ENCODE measurements around the gene ACOT11. TPM values are rescaled to one million over a fixed set of nuclear protein-coding genes. Genes with fewer than 3 reads are reported as not detected.

ACOT11 gene
- total and polyA plus RNA-seq, 2 experiments from 2014 or later, result 23.8 to 33.4 TPM

GRCh38 chr1:54581621-54582035, 33.6 kb downstream of the ACOT11 start:
- H3K9me3 ChIP-seq (ENCODE audit: low read depth), result no peaks in the 10 kb centered on the region
- no peaks in the 10 kb centered on the region for H3K36me3 ChIP-seq
- no peaks in the 10 kb centered on the region for H3K27me3 ChIP-seq
- peaks cover 35% of the 10 kb centered on the region for H3K4me1 ChIP-seq (ENCODE audit: low read depth)
- DNase-seq (ENCODE audit: low read depth in 1 of 2, low spot score in 1 of 2), result peak; percentile 72 to 92
- peak overlapping the region; percentile 76 for H3K27ac ChIP-seq
- TF ChIP-seq, protein P1, sequence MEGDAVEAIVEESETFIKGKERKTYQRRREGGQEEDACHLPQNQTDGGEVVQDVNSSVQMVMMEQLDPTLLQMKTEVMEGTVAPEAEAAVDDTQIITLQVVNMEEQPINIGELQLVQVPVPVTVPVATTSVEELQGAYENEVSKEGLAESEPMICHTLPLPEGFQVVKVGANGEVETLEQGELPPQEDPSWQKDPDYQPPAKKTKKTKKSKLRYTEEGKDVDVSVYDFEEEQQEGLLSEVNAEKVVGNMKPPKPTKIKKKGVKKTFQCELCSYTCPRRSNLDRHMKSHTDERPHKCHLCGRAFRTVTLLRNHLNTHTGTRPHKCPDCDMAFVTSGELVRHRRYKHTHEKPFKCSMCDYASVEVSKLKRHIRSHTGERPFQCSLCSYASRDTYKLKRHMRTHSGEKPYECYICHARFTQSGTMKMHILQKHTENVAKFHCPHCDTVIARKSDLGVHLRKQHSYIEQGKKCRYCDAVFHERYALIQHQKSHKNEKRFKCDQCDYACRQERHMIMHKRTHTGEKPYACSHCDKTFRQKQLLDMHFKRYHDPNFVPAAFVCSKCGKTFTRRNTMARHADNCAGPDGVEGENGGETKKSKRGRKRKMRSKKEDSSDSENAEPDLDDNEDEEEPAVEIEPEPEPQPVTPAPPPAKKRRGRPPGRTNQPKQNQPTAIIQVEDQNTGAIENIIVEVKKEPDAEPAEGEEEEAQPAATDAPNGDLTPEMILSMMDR (IDR thresholded peaks at IDR 0.05; ENCODE audit: low read depth, low read length), result no peak
- no peak overlapping the region for H3K4me3 ChIP-seq

GRCh38 chr1:54582566-54583306, 34.7 kb downstream of the ACOT11 start:
- Histone ChIP-seq H3K9me3 (ENCODE audit: low read depth) (no peaks in the 10 kb centered on the region), H3K36me3 (no peaks in the 10 kb centered on the region), H3K27me3 (no peaks in the 10 kb centered on the region), H3K27ac (peak overlapping the region; percentile 76), H3K4me3 (no peak overlapping the region), H3K4me1 (ENCODE audit: low read depth) (peaks cover 31% of the 10 kb centered on the region)
- TF ChIP-seq, protein P1 (IDR thresholded peaks at IDR 0.05; ENCODE audit: low read depth, low read length), result no peak
- no peak for DNase-seq (ENCODE audit: low read depth in 1 of 2, low spot score in 1 of 2)

GRCh38 chr1:54583307-54583686, 35.3 kb downstream of the ACOT11 start:
- DNase-seq (ENCODE audit: low read depth in 1 of 2, low spot score in 1 of 2), result no peak
- Histone ChIP-seq H3K4me1 (ENCODE audit: low read depth) (peaks cover 29% of the 10 kb centered on the region), H3K27ac (no peak overlapping the region)

GRCh38 chr1:54583871-54584270, 35.8 kb downstream of the ACOT11 start:
- TF ChIP-seq, protein P1 (IDR thresholded peaks at IDR 0.05; ENCODE audit: low read depth, low read length), result no peak
- H3K4me1 ChIP-seq (ENCODE audit: low read depth), result peaks cover 24% of the 10 kb centered on the region

More at GRCh38 chr1:54583307-54583686, 35.3 kb downstream of the ACOT11 start:
- Histone ChIP-seq H3K36me3 (peaks cover 2% of the 10 kb centered on the region), H3K27me3 (no peaks in the 10 kb centered on the region), H3K4me3 (no peak overlapping the region), H3K9me3 (ENCODE audit: low read depth) (no peaks in the 10 kb centered on the region)
- TF ChIP-seq, protein P1 (IDR thresholded peaks at IDR 0.05; ENCODE audit: low read depth, low read length), result no peak

GRCh38 chr1:54584575-54584974, 36.5 kb downstream of the ACOT11 start:
- no peak overlapping the region for H3K27ac ChIP-seq
- no peak for DNase-seq (ENCODE audit: low read depth in 1 of 2, low spot score in 1 of 2)
- no peaks in the 10 kb centered on the region for H3K27me3 ChIP-seq
- TF ChIP-seq, protein P1 (IDR thresholded peaks at IDR 0.05; ENCODE audit: low read depth, low read length), result no peak
- no peak overlapping the region for H3K4me3 ChIP-seq
- H3K4me1 ChIP-seq (ENCODE audit: low read depth), result peaks cover 17% of the 10 kb centered on the region
- peaks cover 6% of the 10 kb centered on the region for H3K36me3 ChIP-seq
- no peaks in the 10 kb centered on the region for H3K9me3 ChIP-seq (ENCODE audit: low read depth)

More at GRCh38 chr1:54583871-54584270, 35.8 kb downstream of the ACOT11 start:
- H3K27me3 ChIP-seq, result no peaks in the 10 kb centered on the region
- DNase-seq (ENCODE audit: low read depth in 1 of 2, low spot score in 1 of 2), result no peak
- H3K27ac ChIP-seq, result peak overlapping the region; percentile 38
- H3K9me3 ChIP-seq (ENCODE audit: low read depth), result no peaks in the 10 kb centered on the region
- H3K4me3 ChIP-seq, result no peak overlapping the region
- H3K36me3 ChIP-seq, result peaks cover 6% of the 10 kb centered on the region
